HepG2 (cell line): Measurements from ENCODE around the gene IFNLR1. TPM values are rescaled to one million over a fixed set of nuclear protein-coding genes. Genes with fewer than 3 reads are reported as not detected.
A peak's percentile ranks its signal among the peaks of the same experiment; 100 is the strongest.

Experiments used
- ATF3 ChIP-seq: sonication (generic); formaldehyde crosslinking; IDR thresholded peaks from 2 replicates; pipeline ENCODE4 v1.4.0; 2020; ENCODE audit warnings: missing genetic modification reagents
- ATF7-NPFF ChIP-seq: sonication (generic); formaldehyde crosslinking; IDR thresholded peaks from 2 replicates; pipeline ENCODE4 v1.8.1; 2023; ENCODE audit warnings: mild to moderate bottlenecking, low read depth, missing genetic modification reagents, moderate library complexity
- DNMT1 ChIP-seq: sonication (generic); formaldehyde crosslinking; IDR thresholded peaks from 2 replicates; pipeline ENCODE4 v1.5.1; 2020; ENCODE audit warnings: mild to moderate bottlenecking, missing genetic modification reagents
- GABPB1 ChIP-seq: IDR thresholded peaks from 2 replicates; pipeline ENCODE4 v1.6.1; 2016; ENCODE audit warnings: mild to moderate bottlenecking, missing genetic modification reagents, moderate library complexity, missing compliant biosample characterization
- HMGA1 ChIP-seq: sonication (generic); formaldehyde crosslinking; conservative IDR thresholded peaks from 2 replicates; pipeline ENCODE4 v1.4.0; 2020; ENCODE audit warnings: missing genetic modification reagents
- HNF4A ChIP-seq: sonication (generic); formaldehyde crosslinking; IDR thresholded peaks from 2 replicates; pipeline ENCODE4 v1.4.0; 2020; ENCODE audit warnings: missing genetic modification reagents
- MTERF4 ChIP-seq: sonication (generic); formaldehyde crosslinking; IDR thresholded peaks from 2 replicates; pipeline ENCODE4 v1.8.0; 2023; ENCODE audit warnings: mild to moderate bottlenecking, missing genetic modification reagents
- NPAS2 ChIP-seq: sonication (generic); formaldehyde crosslinking; IDR thresholded peaks from 2 replicates; pipeline ENCODE4 v1.8.0; 2022; ENCODE audit warnings: mild to moderate bottlenecking, missing genetic modification reagents, borderline replicate concordance
- SALL1 ChIP-seq: sonication (generic); formaldehyde crosslinking; IDR thresholded peaks from 2 replicates; pipeline ENCODE4 v1.8.0; 2022; ENCODE audit warnings: mild to moderate bottlenecking, missing genetic modification reagents
- SMAD3 ChIP-seq: sonication (generic); formaldehyde crosslinking; IDR thresholded peaks from 2 replicates; pipeline ENCODE4 v1.4.0; 2020; ENCODE audit warnings: missing genetic modification reagents
- TCF7 ChIP-seq: sonication (generic); IDR thresholded peaks from 2 replicates; pipeline ENCODE4 v1.6.1; 2016; ENCODE audit warnings: antibody characterized with exemption, low read depth
- TFDP1 ChIP-seq: IDR thresholded peaks from 2 replicates; pipeline ENCODE4 v1.6.1; 2016; ENCODE audit warnings: missing compliant biosample characterization, missing genetic modification reagents, borderline replicate concordance
- YEATS4 ChIP-seq: sonication (generic); formaldehyde crosslinking; IDR thresholded peaks from 2 replicates; pipeline ENCODE4 v1.4.0; 2020; ENCODE audit warnings: missing genetic modification reagents, borderline replicate concordance
- ZBTB2 ChIP-seq: sonication (generic); formaldehyde crosslinking; IDR thresholded peaks from 2 replicates; pipeline ENCODE4 v1.8.0; 2022; ENCODE audit warnings: low read depth, missing genetic modification reagents
- ZNF253 ChIP-seq: sonication (generic); formaldehyde crosslinking; IDR thresholded peaks from 2 replicates; pipeline ENCODE4 v1.8.0; 2022; ENCODE audit warnings: mild to moderate bottlenecking, missing genetic modification reagents, borderline replicate concordance
- ZNF256 ChIP-seq: sonication (generic); formaldehyde crosslinking; conservative IDR thresholded peaks from 2 replicates; pipeline ENCODE4 v1.4.0; 2020; ENCODE audit warnings: missing genetic modification reagents
- ZNF337 ChIP-seq: sonication (generic); formaldehyde crosslinking; IDR thresholded peaks from 2 replicates; pipeline ENCODE4 v1.5.1; 2020; ENCODE audit warnings: missing genetic modification reagents, low read depth, mild to moderate bottlenecking, borderline replicate concordance
- ZNF430 ChIP-seq: sonication (generic); formaldehyde crosslinking; IDR thresholded peaks from 2 replicates; pipeline ENCODE4 v1.9.0; 2021; ENCODE audit warnings: mild to moderate bottlenecking, missing genetic modification reagents
- ZNF570 ChIP-seq: sonication (generic); formaldehyde crosslinking; IDR thresholded peaks from 2 replicates; pipeline ENCODE4 v1.4.0; 2020; ENCODE audit warnings: mild to moderate bottlenecking, missing genetic modification reagents, borderline replicate concordance
- ZNF646 ChIP-seq: sonication (generic); formaldehyde crosslinking; IDR thresholded peaks from 2 replicates; pipeline ENCODE4 v1.9.0; 2021; ENCODE audit warnings: mild to moderate bottlenecking, missing genetic modification reagents
- polyA plus RNA-seq, 8 experiments: library from polyadenylated mRNA; depleted of rRNA in 3 of 8; stranded (reverse) in 7 of 8; unstranded in 1 of 8; fragments of >200 nt; fragmentation: Illumina TruSeq in 4 of 8; extraction: Trizol in 4 of 8; gene quantifications; 2 replicates each; pipeline versions ENCODE4 v1.2.1 to v1.2.3, GENCODE V29; 2011 to 2016; ENCODE audit warnings: low read depth in 4 of 8, missing spikeins in 1 of 8, mixed read lengths in 1 of 8; ENCODE audit not compliant: insufficient read depth in 1 of 8
- total RNA-seq, 5 experiments: library from RNA; depleted of rRNA; stranded (reverse); fragments of >200 nt; fragmentation: Illumina TruSeq; extraction: Trizol; gene quantifications; 2 replicates each; pipeline ENCODE4 v1.2.3, GENCODE V29; 2016; ENCODE audit warnings: low read depth in 1 of 5

The IFNLR1 gene
- total and polyA plus RNA-seq, 2 of the 13 experiments (the other 11 are each of a cell fraction or from before 2014, with no cell fraction given): 3.8 to 8.5 TPM

GRCh38 chr1:24210195-24210627 is 23.1 kb upstream of the IFNLR1 start (continued):
- TF ChIP-seq MTERF4: 0 out of 2 replicates have a peak, but pooled peaks have one; percentile 32
- TF ChIP-seq ZNF430 (CRISPR knock-in tag): no peak
- no peak for TF ChIP-seq ZNF253 (CRISPR knock-in tag)
- no peak for TF ChIP-seq ZNF570
- TF ChIP-seq TCF7: no peak
- TF ChIP-seq ZBTB2 (CRISPR knock-in tag): no peak
- TF ChIP-seq NPAS2 (CRISPR knock-in tag): no peak
- TF ChIP-seq ATF3 (CRISPR knock-in tag): no peak
- TF ChIP-seq SALL1: peak; percentile 70; the same call in 1 of the 2 replicates
- no peak for TF ChIP-seq ZNF646 (CRISPR knock-in tag)
- 0 out of 2 replicates have a peak, but pooled peaks have one; percentile 36 for TF ChIP-seq ATF7-NPFF (CRISPR knock-in tag)
- TF ChIP-seq HNF4A (CRISPR knock-in tag): peak; percentile 38; the same call in 1 of the 2 replicates
- TF ChIP-seq ZNF337 (CRISPR knock-in tag): no peak
- TF ChIP-seq YEATS4: no peak
- peak; percentile 33 for TF ChIP-seq GABPB1 (CRISPR knock-in tag)
- TF ChIP-seq DNMT1: no peak
- no peak for TF ChIP-seq HMGA1 (CRISPR knock-in tag)
- TF ChIP-seq SMAD3 (CRISPR knock-in tag): no peak
- no peak for TF ChIP-seq TFDP1
- no peak for TF ChIP-seq ZNF256 (CRISPR knock-in tag)
